NCI-H187 treated with DMSO at 0.1 percent for 48 hours (cell line): ENCODE data around the gene C6orf52.
"Not testable (repeated sequence)": the region's sequence is repeated elsewhere in the genome, so short reads cannot be mapped to it uniquely, and the experiment has no call there.

ENCODE experiments used
- DNase-seq: peaks from one replicate; lab custom pipeline; 2025; lab: John Stamatoyannopoulos, UW

The C6orf52 gene

DNA sequence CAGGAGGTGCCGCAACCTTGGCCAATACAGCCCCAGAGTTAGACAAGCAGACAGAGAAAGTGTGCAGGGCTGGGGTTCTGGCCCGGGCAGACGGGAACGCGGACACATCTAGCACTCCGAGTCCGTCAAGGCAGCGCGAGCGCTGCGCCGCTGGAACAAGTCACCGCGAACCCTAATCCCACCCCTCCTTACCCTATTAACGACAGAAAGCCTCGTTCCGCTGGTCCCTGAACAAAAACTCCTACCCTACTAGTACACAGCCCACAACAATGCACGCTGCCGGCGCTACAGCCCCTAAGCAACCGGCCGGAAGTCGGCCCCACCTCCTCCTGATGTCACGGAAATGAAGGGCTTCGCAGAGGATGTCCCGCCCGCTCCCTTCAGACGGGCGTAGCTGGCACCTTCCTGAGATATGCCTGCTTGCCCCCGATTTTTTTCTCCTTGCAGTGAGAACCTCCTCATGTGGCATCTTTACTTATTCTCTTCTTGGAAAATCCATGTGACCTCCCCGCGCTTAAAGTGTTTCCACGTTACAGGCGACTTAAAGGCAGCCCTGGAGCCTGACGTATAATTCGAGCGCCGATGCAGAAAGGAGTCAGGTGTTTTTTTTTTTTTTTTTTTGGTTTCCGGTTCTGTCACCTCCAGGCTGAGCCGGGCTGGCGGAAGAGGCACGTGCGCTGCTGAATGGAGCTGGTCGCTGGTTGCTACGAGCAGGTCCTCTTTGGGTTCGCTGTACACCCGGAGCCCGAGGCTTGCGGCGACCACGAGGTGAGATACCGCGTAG is at the start of gene C6orf52, which contains the start of gene PAK1IP1:
Gene C6orf52, minus strand, starts transcription at position 315 of the 784 bp plus-strand sequence. CDS start 7,066 bp downstream, outside the sequence.
Gene PAK1IP1, plus strand, starts transcription at position 671 of the 784 bp plus-strand sequence. Its CDS starts 14 bp downstream, at position 685.
- DNase-seq: peak; percentile 69

DNA sequence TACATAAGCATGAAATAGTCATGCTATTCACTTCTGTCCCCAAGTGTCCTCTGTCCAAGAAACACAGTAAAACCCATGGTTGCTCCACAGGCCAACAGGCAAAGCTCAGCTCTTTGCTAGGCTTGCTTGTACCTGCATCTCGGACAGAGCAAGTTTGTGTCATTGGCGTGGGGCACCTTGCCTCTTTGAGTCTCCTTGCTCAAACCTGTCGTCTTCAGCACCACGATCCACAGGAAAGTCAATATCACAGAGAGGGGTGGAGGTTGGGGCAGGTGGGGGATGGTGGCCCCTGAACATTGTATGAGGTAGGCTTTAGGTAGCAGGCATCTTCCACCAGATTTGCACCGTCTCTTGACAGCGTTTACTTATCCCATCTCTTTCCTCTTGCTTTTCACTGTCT is 49.1 kb upstream of the C6orf52 start:
- no peak for DNase-seq

DNA sequence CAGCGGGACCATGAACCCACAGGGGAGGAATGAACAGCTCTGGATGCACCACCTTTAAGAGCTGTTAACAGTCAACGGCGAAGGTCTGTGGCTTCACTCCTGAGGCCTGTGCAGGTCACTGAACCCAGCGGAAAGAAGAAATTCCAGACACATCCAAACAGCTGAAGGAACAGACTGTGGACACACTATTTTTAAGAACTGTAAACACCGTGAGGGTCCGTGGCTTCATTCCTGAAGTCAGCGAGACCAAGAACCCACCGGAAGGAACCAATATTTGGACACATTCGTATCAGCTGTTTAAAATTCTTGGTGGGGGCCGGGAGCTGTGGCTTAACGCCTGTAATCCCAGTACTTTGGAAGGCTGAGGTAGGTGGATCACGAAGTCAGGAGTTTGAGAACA is 47.8 kb upstream of the C6orf52 start:
- no peak for DNase-seq

DNA sequence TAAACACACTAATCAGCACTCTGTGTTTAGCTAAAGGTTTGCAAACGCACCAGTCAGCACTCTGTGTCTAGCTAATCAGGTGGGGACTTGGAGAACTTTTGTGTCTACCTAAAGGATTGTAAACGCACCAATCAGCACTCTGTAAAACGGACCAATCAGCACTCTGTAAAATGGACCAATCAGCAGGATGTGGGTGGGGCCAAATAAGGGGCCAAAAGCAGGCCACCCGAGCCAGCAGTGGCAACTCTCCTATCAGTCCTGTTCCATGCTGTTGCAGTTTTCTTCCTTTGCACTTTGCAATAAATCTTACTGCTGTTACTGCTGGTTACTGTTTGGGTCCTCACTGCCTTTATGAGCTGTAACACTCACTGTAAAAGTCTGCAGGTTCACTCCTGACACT is 47.2 kb upstream of the C6orf52 start:
- DNase-seq: not testable (repeated sequence)

GRCh38 chr6:10740061-10740460 is 45.6 kb upstream of the C6orf52 start:
- no peak for DNase-seq

GRCh38 chr6:10736731-10737130 is 42.3 kb upstream of the C6orf52 start:
- no peak for DNase-seq

- DNase-seq: no peak
Measured at GRCh38 chr6:10733863-10734262, 39.4 kb upstream of the C6orf52 start.

DNA sequence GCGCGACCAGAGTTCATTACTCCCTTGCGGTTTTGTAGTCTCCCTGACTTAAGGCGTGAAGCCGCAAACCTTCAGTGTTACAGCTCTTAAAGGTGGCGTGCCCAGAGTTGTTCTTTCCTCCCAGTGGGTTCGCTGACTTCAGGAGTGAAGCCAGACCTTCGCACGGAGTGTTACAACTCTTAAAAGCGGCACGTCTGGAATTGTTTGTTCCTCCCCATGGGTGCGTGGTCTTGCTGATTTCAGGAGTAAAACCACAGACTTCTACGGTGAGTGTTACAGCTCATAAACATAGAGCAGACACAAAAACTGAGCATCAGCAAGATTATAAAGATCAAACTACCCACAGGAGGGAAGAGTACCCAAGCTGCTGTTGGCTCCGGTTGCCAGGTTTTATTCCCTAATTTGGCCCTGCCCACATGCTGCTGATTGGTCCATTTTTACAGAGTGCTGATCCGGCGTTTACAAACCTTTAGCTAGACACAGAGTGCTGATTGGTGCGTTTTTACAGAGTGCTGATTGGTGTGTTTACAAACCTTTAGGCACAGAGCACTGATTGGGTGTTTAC is 38.8 kb upstream of the C6orf52 start:
- no peak for DNase-seq

GRCh38 chr6:10730254-10730653 is 35.8 kb upstream of the C6orf52 start:
- no peak for DNase-seq

- no peak for DNase-seq
Measured at GRCh38 chr6:10725716-10726115, 31.3 kb upstream of the C6orf52 start.

DNA sequence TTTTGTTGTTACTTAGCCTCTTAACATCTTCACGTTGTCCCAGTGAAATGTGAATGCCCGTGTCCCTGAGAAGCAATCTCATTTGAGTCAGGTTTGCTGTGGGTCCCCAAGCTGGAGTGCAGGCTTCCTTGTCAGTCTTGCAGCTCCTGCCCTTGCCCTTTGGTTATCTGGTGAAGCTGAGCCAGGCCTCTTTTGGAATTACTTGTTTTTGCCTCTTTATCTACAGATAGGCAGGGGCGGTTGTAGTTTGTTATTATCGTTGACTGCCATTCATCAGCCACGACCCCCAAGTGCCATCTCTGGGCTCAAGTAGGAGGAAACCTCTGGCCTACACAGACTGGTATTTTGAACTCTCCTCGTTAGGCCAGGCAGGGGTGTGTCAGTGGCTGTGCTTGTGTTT is 30.6 kb upstream of the C6orf52 start:
- no peak for DNase-seq

DNA sequence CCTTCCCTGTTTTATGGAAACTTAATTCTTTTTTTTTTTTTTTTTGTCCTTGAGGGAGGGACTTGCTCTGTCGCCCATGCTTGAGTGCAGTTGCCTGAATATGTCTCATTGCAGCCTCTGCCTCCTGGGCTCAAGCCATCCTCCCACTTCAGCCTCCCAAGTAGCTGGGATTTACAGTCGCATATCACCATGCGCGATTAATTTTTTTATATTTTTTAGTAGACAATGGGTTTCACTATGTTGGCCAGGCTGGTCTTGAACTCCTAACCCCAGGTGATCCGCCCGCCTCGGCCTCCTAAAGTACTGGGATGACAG is 29.1 kb upstream of the C6orf52 start:
- DNase-seq: no peak

GRCh38 chr6:10722820-10723566 is 28.6 kb upstream of the C6orf52 start, which contains the start of gene TMEM14C:
Gene TMEM14C (plus strand): TSS chr6:10723070. CDS start chr6:10724614, 1,544 bp downstream.
- DNase-seq: peak; percentile 80

DNA sequence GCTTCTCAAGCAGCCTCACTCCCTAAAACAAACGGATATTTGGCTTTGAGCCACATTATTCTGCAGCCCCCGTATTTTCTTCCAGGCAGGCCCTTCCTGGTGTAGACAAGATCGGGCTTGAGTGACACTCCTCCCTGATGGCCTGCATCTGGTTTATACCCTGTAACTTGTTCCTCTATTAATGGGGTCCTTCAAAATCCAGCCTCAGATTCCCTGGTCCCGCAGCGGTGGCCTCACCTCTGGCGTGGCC is 28.1 kb upstream of the C6orf52 start:
- DNase-seq: no peak

DNA sequence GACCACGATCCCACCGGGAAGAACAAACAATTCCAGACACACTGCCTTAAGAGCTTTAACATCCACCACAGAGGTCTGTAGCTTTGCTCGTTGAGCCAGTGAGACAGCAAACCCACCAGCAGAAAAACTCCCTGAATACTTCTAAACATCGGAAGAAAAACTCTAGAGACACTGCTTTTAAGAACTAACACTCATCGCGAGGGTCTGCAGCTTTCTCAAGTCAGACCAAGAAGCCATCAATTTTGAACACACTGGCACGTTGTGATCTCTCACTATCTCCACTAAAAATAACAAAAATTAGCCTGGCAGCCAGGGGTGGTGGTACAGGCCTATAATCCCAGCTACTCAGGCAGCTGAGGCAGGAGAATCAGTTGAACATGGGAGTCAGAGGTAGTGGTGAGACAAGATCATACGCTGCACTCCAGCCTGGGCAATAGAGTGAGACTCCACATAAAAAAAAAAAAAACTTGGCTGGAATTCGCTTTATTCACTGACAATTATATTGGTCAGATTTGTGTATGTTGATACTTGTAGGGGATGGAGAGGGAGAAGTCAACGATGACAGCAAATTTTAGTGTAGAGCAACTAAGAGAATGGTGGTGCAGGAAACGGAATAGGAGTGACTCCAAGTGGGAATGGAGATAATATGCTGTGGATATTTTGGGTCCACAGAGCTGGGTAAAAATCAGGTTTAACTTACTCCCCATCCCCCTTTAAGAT is 27.6 kb upstream of the C6orf52 start:
- DNase-seq: no peak

DNA sequence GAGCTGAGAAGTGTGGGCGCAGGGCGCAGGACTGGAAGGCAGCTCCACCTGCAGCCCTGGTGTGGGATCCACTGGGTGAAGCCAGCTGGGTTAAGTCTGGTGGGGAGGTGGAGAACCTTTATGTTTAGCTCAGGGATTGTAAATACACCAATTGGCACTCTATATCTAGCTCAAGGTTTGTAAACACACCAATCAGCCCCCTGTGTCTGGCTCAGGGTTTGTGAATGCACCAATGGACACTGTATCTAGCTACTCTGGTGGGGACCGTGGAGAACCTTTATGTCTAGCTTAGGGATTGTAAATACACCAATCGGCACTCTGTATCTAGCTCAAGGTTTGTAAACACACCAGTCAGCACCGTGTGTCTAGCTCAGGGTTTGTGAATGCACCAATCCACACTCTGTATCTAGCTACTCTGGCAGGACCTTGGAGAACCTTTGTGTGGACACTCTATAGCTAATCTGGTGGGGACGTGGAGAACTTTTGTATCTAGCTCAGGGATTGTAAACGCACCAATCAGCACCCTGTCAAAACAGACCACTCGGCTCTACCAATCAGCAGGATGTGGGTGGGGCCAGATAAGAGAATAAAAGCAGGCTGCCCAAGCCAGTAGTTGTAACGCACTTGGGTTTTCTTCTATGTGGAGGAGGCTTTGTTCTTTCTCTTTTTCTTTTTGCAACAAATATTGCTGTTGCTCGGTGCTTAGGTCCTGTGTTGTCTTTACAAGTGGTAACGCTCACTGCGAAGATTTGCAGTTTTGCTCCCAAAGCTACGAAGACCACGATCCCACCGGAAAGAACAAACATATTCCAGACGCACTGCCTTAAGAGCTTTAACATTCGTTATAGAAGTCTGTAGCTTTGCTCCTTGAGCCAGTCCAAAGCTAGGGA is 26.8 kb upstream of the C6orf52 start:
- DNase-seq: not testable (repeated sequence)

- no peak for DNase-seq
Measured at GRCh38 chr6:10720265-10720959, 26.0 kb upstream of the C6orf52 start.

GRCh38 chr6:10719964-10720264 is 25.5 kb upstream of the C6orf52 start:
- DNase-seq: no peak

DNA sequence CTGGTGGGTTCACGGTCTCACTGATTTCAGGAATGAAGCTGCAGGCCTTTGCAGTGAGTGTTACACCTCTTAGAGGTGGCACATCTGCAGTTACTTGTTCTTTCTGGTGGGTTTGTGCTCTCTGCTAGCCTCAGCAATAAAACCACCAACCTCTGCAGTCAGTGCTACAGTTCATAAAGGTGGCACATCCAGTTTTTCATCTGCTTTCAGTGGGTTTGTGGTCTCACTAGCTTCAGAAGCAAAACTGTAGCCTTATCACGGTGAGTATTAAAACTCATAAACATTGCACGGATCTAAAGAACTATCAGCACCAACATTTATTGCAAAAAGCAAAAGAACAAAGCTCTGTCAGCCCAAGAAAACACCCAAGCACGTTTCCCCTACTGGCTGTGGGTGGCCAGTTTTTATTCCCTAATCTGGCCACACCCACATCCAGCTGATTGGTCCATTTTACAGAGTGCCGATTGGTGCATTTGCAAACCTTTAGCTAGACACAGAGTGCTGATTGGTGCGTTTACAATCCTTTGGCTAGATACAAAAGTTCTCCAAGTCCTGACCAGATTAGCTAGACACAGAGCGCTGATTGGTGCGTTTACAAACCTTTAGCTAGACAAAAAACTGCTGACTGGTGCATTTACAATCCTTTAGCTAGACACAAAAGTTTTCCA is 25.0 kb upstream of the C6orf52 start:
- DNase-seq: no peak

GRCh38 chr6:10713962-10714361 is 19.5 kb upstream of the C6orf52 start:
- no peak for DNase-seq

GRCh38 chr6:10696655-10697054 is 2.2 kb upstream of the C6orf52 start:
- no peak for DNase-seq
